Measurements from ENCODE around the gene PRDX3. TPM values are rescaled to one million over a fixed set of nuclear protein-coding genes. Genes with fewer than 3 reads are reported as not detected.
"Not testable (repeated sequence)": the region's sequence is repeated elsewhere in the genome, so short reads cannot be mapped to it uniquely, and the experiment has no call there.

Gene PRDX3
- total RNA-seq, 2 donors from 2014 or later = 123 to 167 TPM

- intact Hi-C loops (cut with DNase I) = no loop called here
- H3K36me3 ChIP-seq = no peaks in the 10 kb centered on the region
- no peak for TF ChIP-seq CTCF (IDR thresholded peaks at IDR 0.05)
- TF ChIP-seq POLR2AphosphoS5 (IDR thresholded peaks at IDR 0.05) = no peak
- TF ChIP-seq POLR2A (IDR thresholded peaks at IDR 0.05) = no peak
- no peak for DNase-seq (ENCODE audit: low spot score)
- no peaks in the 10 kb centered on the region for H3K9me3 ChIP-seq
- WGBS = 94% methylated on average over 16 of the region's 16 CpGs
- H3K27ac ChIP-seq = no peak overlapping the region
- H3K4me3 ChIP-seq = no peak overlapping the region
- H3K4me1 ChIP-seq (replicated peaks) = no peaks in the 10 kb centered on the region
- no peaks in the 10 kb centered on the region for H3K27me3 ChIP-seq (replicated peaks; ENCODE audit: insufficient read depth)
These were observed 40.0 kb downstream of the PRDX3 start for GRCh38 chr10:119138346-119139306.

- H3K4me3 ChIP-seq; H3K27me3 ChIP-seq (replicated peaks; ENCODE audit: insufficient read depth); H3K4me1 ChIP-seq (replicated peaks); DNase-seq (ENCODE audit: low spot score); intact Hi-C loops (cut with DNase I); H3K36me3 ChIP-seq; H3K9me3 ChIP-seq; H3K27ac ChIP-seq: not testable (repeated sequence)
- 78% methylated on average over 8 of the region's 8 CpGs for WGBS
These were observed 40.7 kb downstream of the PRDX3 start for GRCh38 chr10:119137878-119138277.

GRCh38 chr10:119136084-119136483 lies 42.5 kb downstream of the PRDX3 start:
- DNase-seq (ENCODE audit: low spot score) = no peak
- Histone ChIP-seq H3K9me3 (no peaks in the 10 kb centered on the region), H3K4me1 (replicated peaks) (no peaks in the 10 kb centered on the region), H3K27ac (no peak overlapping the region), H3K4me3 (no peak overlapping the region), H3K36me3 (peaks cover 0 to 3% of the 10 kb centered on the region in 2 donors), H3K27me3 (replicated peaks; ENCODE audit: insufficient read depth) (no peaks in the 10 kb centered on the region)
- intact Hi-C loops (cut with DNase I) = no loop called here
- TF ChIP-seq POLR2AphosphoS5 (IDR thresholded peaks at IDR 0.05) = no peak
- no peak for TF ChIP-seq POLR2A (IDR thresholded peaks at IDR 0.05)
- no peak for TF ChIP-seq CTCF (IDR thresholded peaks at IDR 0.05)
- WGBS = 88% methylated on average over 7 of the region's 7 CpGs

GRCh38 chr10:119135513-119135881 lies 43.1 kb downstream of the PRDX3 start:
- DNase-seq (ENCODE audit: low spot score) = no peak
- Histone ChIP-seq H3K27me3 (replicated peaks; ENCODE audit: insufficient read depth) (no peaks in the 10 kb centered on the region), H3K4me3 (no peak overlapping the region), H3K36me3 (peaks cover 0 to 3% of the 10 kb centered on the region in 2 donors), H3K9me3 (no peaks in the 10 kb centered on the region), H3K4me1 (replicated peaks) (no peaks in the 10 kb centered on the region), H3K27ac (no peak overlapping the region)
- TF ChIP-seq POLR2A (IDR thresholded peaks at IDR 0.05) (no peak), POLR2AphosphoS5 (IDR thresholded peaks at IDR 0.05) (no peak), CTCF (IDR thresholded peaks at IDR 0.05) (no peak)
- WGBS = 77% methylated on average over 4 of the region's 4 CpGs
- intact Hi-C loops (cut with DNase I) = no loop called here

- Histone ChIP-seq H3K4me3 (no peak overlapping the region), H3K27me3 (replicated peaks; ENCODE audit: insufficient read depth) (no peaks in the 10 kb centered on the region), H3K27ac (no peak overlapping the region), H3K36me3 (peaks cover 0 to 3% of the 10 kb centered on the region in 2 donors), H3K4me1 (replicated peaks) (no peaks in the 10 kb centered on the region), H3K9me3 (no peaks in the 10 kb centered on the region)
- TF ChIP-seq POLR2A (IDR thresholded peaks at IDR 0.05) (no peak), POLR2AphosphoS5 (IDR thresholded peaks at IDR 0.05) (no peak), CTCF (IDR thresholded peaks at IDR 0.05) (no peak)
- intact Hi-C loops (cut with DNase I) = no loop called here
- WGBS = 87% methylated on average over 8 of the region's 8 CpGs
- DNase-seq (ENCODE audit: low spot score) = no peak
These were observed 44.7 kb downstream of the PRDX3 start for GRCh38 chr10:119133949-119134348.
